GM19324 (cell line): ENCODE measurements around the gene PPP4R4.

ENCODE experiments used
- ATAC-seq: cut with Tn5 transposase; IDR thresholded peaks from one replicate; pipeline ENCODE4 v1.9.1; 2021; ENCODE audit warnings: mild to moderate bottlenecking, moderate library complexity; ENCODE audit not compliant: unreplicated experiment, low FRiP score

The PPP4R4 gene

GRCh38 chr14:94173885-94174603 lies at the start of gene PPP4R4:
PPP4R4 (plus strand) TSS chr14:94174322; CDS start chr14:94174466, 144 bp downstream.
- peak; percentile 86 for ATAC-seq

GRCh38 chr14:94124582-94125377 lies 49.3 kb upstream of the PPP4R4 start:
- ATAC-seq = no peak

- no peak for ATAC-seq
These were observed 48.3 kb upstream of the PPP4R4 start for GRCh38 chr14:94125659-94126418.

- ATAC-seq = no peak
These were observed 47.8 kb upstream of the PPP4R4 start for GRCh38 chr14:94126419-94126677.

GRCh38 chr14:94126800-94127199 lies 47.3 kb upstream of the PPP4R4 start:
- no peak for ATAC-seq

GRCh38 chr14:94127330-94127729 lies 46.8 kb upstream of the PPP4R4 start:
- no peak for ATAC-seq

- no peak for ATAC-seq
These were observed 45.8 kb upstream of the PPP4R4 start for GRCh38 chr14:94128216-94128839.

- ATAC-seq = peak; percentile 92
These were observed 44.9 kb upstream of the PPP4R4 start, which contains the start of gene IFI27L2 for GRCh38 chr14:94129111-94129757. IFI27L2 (minus strand) TSS chr14:94129604; CDS start chr14:94129564, 40 bp downstream.

GRCh38 chr14:94129758-94130414 lies 44.2 kb upstream of the PPP4R4 start:
- no peak for ATAC-seq

- no peak for ATAC-seq
These were observed 41.7 kb upstream of the PPP4R4 start for GRCh38 chr14:94132285-94132887.

GRCh38 chr14:94135476-94135875 lies 38.6 kb upstream of the PPP4R4 start:
- ATAC-seq = no peak

- peak; percentile 77 for ATAC-seq
These were observed 37.4 kb upstream of the PPP4R4 start for GRCh38 chr14:94136575-94137331.

- ATAC-seq = no peak
These were observed 35.9 kb upstream of the PPP4R4 start for GRCh38 chr14:94138251-94138650.

GRCh38 chr14:94139006-94139405 lies 35.1 kb upstream of the PPP4R4 start:
- no peak for ATAC-seq

- no peak for ATAC-seq
These were observed 34.7 kb upstream of the PPP4R4 start for GRCh38 chr14:94139421-94139820.

- no peak for ATAC-seq
These were observed 31.9 kb upstream of the PPP4R4 start for GRCh38 chr14:94142247-94142646.

- ATAC-seq = no peak
These were observed 31.3 kb upstream of the PPP4R4 start for GRCh38 chr14:94142836-94143235.

- ATAC-seq = no peak
These were observed 30.9 kb upstream of the PPP4R4 start for GRCh38 chr14:94143239-94143638.

GRCh38 chr14:94143711-94144110 lies 30.4 kb upstream of the PPP4R4 start:
- no peak for ATAC-seq
